ENCODE data around the gene LRP1B.

GRCh38 chr2:142119347-142119746, 11.5 kb downstream of the LRP1B start:
- TF ChIP-seq POLR2A (IDR thresholded peaks at IDR 0.05; ENCODE audit: low read depth) (no peak), EP300 (IDR thresholded peaks at IDR 0.05) (no peak)
- TF ChIP-seq, protein P1, sequence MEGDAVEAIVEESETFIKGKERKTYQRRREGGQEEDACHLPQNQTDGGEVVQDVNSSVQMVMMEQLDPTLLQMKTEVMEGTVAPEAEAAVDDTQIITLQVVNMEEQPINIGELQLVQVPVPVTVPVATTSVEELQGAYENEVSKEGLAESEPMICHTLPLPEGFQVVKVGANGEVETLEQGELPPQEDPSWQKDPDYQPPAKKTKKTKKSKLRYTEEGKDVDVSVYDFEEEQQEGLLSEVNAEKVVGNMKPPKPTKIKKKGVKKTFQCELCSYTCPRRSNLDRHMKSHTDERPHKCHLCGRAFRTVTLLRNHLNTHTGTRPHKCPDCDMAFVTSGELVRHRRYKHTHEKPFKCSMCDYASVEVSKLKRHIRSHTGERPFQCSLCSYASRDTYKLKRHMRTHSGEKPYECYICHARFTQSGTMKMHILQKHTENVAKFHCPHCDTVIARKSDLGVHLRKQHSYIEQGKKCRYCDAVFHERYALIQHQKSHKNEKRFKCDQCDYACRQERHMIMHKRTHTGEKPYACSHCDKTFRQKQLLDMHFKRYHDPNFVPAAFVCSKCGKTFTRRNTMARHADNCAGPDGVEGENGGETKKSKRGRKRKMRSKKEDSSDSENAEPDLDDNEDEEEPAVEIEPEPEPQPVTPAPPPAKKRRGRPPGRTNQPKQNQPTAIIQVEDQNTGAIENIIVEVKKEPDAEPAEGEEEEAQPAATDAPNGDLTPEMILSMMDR (IDR thresholded peaks at IDR 0.05): no peak

Measured in esophagus muscularis mucosa (tissue), 4 donors.